ENCODE measurements around the gene CD177. TPM values are rescaled to one million over a fixed set of nuclear protein-coding genes. Genes with fewer than 3 reads are reported as not detected.

Gene CD177
- 0.38 TPM for total RNA-seq (ENCODE audit: unreplicated experiment)
- long read RNA-seq: 0 reads

- Mint-ChIP-seq H3K27me3 (ENCODE audit: unreplicated experiment) (no peaks in the 10 kb centered on the region), H3K36me3 (ENCODE audit: low read depth, unreplicated experiment) (peaks cover 9% of the 10 kb centered on the region), H3K9me3 (ENCODE audit: unreplicated experiment) (no peaks in the 10 kb centered on the region), H3K4me3 (ENCODE audit: unreplicated experiment) (peak within 1 kb of the TSS; percentile 80), H3K27ac (ENCODE audit: unreplicated experiment) (no peak within 1 kb of the TSS), H3K4me1 (ENCODE audit: unreplicated experiment) (peaks cover 3% of the 10 kb centered on the region)
- TF ChIP-seq, protein P1, sequence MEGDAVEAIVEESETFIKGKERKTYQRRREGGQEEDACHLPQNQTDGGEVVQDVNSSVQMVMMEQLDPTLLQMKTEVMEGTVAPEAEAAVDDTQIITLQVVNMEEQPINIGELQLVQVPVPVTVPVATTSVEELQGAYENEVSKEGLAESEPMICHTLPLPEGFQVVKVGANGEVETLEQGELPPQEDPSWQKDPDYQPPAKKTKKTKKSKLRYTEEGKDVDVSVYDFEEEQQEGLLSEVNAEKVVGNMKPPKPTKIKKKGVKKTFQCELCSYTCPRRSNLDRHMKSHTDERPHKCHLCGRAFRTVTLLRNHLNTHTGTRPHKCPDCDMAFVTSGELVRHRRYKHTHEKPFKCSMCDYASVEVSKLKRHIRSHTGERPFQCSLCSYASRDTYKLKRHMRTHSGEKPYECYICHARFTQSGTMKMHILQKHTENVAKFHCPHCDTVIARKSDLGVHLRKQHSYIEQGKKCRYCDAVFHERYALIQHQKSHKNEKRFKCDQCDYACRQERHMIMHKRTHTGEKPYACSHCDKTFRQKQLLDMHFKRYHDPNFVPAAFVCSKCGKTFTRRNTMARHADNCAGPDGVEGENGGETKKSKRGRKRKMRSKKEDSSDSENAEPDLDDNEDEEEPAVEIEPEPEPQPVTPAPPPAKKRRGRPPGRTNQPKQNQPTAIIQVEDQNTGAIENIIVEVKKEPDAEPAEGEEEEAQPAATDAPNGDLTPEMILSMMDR (IDR thresholded peaks at IDR 0.05; ENCODE audit: unreplicated experiment): no peak
- no peak for DNase-seq (ENCODE audit: low spot score)
Observed at GRCh38 chr19:43353606-43354304, at the start of gene CD177. Gene CD177 (plus strand): TSS chr19:43353686. CDS start chr19:43353715, 29 bp downstream.

GRCh38 chr19:43305642-43306041 is 47.8 kb upstream of the CD177 start:
- H3K27ac Mint-ChIP-seq (ENCODE audit: unreplicated experiment): no peak overlapping the region
- H3K36me3 Mint-ChIP-seq (ENCODE audit: low read depth, unreplicated experiment): peaks cover 4% of the 10 kb centered on the region
- H3K27me3 Mint-ChIP-seq (ENCODE audit: unreplicated experiment): peaks cover 10% of the 10 kb centered on the region
- DNase-seq (ENCODE audit: low spot score): no peak
- no peak overlapping the region for H3K4me3 Mint-ChIP-seq (ENCODE audit: unreplicated experiment)
- H3K9me3 Mint-ChIP-seq (ENCODE audit: unreplicated experiment): peaks cover 7% of the 10 kb centered on the region
- TF ChIP-seq, protein P1 (IDR thresholded peaks at IDR 0.05; ENCODE audit: unreplicated experiment): no peak
- peaks cover 5% of the 10 kb centered on the region for H3K4me1 Mint-ChIP-seq (ENCODE audit: unreplicated experiment)

DNA sequence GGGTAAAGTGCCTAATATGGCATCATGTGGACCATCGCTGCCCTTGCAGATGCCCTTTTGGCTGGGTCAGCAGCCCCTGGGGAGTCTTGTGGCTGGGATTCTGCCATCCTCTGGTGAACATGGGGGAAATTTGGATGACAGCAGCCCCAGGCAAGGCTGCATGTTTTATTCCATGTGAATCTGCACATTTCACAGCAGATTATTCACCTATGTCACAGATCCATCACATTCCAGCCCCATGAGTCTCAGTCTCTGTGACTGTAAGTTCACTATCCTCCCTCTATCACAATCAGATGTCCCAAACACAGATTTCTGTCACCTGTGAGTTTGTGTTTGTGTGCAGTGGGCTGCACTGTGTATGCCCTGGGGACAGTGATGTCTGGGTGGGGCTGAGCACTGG is 47.4 kb upstream of the CD177 start:
- peaks cover 4% of the 10 kb centered on the region for H3K36me3 Mint-ChIP-seq (ENCODE audit: low read depth, unreplicated experiment)
- peaks cover 3% of the 10 kb centered on the region for H3K4me1 Mint-ChIP-seq (ENCODE audit: unreplicated experiment)
- peaks cover 10% of the 10 kb centered on the region for H3K27me3 Mint-ChIP-seq (ENCODE audit: unreplicated experiment)
- H3K27ac Mint-ChIP-seq (ENCODE audit: unreplicated experiment): no peak overlapping the region
- no peak for DNase-seq (ENCODE audit: low spot score)
- TF ChIP-seq, protein P1 (IDR thresholded peaks at IDR 0.05; ENCODE audit: unreplicated experiment): no peak
- H3K4me3 Mint-ChIP-seq (ENCODE audit: unreplicated experiment): no peak overlapping the region
- H3K9me3 Mint-ChIP-seq (ENCODE audit: unreplicated experiment): peaks cover 5% of the 10 kb centered on the region

DNA sequence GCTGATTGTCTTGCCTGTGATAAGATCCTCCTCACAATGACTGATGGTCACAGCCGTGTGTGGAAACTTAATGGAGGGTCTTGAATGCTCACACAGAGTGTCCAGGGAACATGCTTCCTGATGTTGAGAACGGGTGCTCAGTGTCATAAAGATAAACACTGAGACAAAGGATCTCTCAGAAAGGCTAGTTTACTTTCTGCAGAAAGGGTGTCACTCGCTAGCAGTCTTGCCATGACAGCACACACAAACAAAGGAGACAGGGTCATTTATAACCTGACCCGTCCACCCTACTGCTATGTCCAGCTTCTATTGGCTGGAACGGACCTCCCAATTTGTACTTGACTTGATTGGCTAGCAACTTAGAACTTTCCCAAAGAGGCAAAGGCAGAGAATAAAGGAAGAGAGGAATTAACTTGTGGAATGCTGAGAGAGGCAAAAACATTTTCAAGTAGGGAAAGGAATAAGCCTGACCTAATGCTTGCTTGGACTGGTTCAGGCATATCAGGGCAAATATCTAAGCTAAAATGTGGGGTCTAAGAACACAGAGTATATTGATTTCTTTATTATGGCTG is 45.2 kb upstream of the CD177 start:
- no peak overlapping the region for H3K27ac Mint-ChIP-seq (ENCODE audit: unreplicated experiment)
- no peak for DNase-seq (ENCODE audit: low spot score)
- peaks cover 10% of the 10 kb centered on the region for H3K27me3 Mint-ChIP-seq (ENCODE audit: unreplicated experiment)
- TF ChIP-seq, protein P1 (IDR thresholded peaks at IDR 0.05; ENCODE audit: unreplicated experiment): no peak
- peaks cover 4% of the 10 kb centered on the region for H3K36me3 Mint-ChIP-seq (ENCODE audit: low read depth, unreplicated experiment)
- no peaks in the 10 kb centered on the region for H3K9me3 Mint-ChIP-seq (ENCODE audit: unreplicated experiment)
- no peak overlapping the region for H3K4me3 Mint-ChIP-seq (ENCODE audit: unreplicated experiment)
- H3K4me1 Mint-ChIP-seq (ENCODE audit: unreplicated experiment): no peaks in the 10 kb centered on the region

DNA sequence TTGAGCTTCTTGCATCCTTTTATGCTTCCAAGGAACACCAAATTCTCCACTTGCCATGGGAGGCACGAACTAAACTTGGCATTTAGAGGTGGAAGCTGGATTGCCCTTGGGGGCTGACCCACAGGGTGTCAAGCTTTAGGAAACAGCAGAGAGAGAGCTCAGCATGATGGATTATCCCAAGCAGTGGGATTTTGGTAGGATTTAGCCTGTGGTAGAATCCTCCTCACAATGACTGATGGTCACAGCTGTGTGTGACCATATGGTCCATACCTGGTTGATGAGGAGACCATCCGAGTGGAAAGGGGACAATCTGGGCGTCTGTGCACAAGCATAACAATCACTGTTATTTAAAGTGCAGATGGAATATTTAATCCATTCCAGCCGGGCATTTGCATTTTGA is 44.0 kb upstream of the CD177 start:
- DNase-seq (ENCODE audit: low spot score): no peak
- Mint-ChIP-seq H3K27me3 (ENCODE audit: unreplicated experiment) (peaks cover 10% of the 10 kb centered on the region), H3K4me3 (ENCODE audit: unreplicated experiment) (no peak overlapping the region), H3K27ac (ENCODE audit: unreplicated experiment) (no peak overlapping the region), H3K36me3 (ENCODE audit: low read depth, unreplicated experiment) (peaks cover 4% of the 10 kb centered on the region), H3K4me1 (ENCODE audit: unreplicated experiment) (no peaks in the 10 kb centered on the region), H3K9me3 (ENCODE audit: unreplicated experiment) (no peaks in the 10 kb centered on the region)
- TF ChIP-seq, protein P1 (IDR thresholded peaks at IDR 0.05; ENCODE audit: unreplicated experiment): no peak

All from endothelial cell (in vitro differentiated cells).